ENCODE results near the gene RIOX2. TPM values are rescaled to one million over a fixed set of nuclear protein-coding genes. Genes with fewer than 3 reads are reported as not detected.

RIOX2 gene
- total RNA-seq, result 9.5 TPM
- long read RNA-seq, full-length matches to known transcripts, result 19 of 33 reads
- long read RNA-seq, partial matches to known transcripts, result 4 of 33 reads
- long read RNA-seq, other reads (novel, unspliced or antisense), result 10 of 33 reads

DNA sequence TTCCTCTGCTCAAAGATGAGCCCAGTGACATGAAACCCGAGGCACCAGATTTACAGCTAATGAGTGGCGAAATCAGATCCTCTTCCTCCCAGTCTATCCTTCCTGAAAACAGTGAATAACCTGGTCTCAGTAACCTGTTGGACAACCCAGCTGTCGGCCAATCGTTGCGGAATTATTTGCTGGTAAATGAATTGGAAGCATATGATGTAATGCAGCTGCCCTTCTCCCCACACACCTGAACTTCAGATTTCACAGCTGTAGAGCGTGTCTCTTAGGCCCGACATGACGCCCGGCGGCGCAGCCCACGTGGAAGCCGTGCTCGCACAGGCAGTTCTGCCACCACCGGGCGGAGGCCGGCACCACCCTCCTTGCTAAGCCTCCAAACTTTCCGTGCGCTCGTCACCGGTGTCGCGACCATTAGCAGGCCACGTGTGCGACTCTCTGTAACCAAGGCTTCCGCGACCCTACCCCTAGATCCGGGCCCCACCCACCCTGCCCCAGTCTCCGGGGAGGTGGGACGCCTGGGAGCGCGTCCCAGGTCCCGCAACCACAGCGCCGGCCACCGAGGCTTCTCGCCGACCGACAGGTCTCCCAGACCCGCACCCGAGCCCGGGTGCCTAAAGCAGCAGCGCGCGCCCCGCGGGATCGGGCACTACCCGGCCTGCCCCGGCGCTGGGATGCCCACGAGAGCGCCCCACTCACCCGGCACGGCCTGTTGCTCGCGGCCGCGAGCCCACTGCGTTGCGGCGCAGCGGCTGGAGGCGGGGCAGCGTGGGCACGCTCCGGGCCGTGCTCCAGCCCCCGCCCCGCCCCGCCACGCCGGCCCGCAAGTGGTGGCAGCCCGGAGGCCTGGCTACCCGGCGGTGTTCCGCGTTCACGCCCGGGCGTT is at the start of gene RIOX2:
RIOX2 (minus strand) TSS at position 753 of the 889 bp plus-strand sequence. CDS start 4,838 bp downstream, outside the sequence.
- H3K9me3 ChIP-seq (replicated peaks), result no peaks in the 10 kb centered on the region
- peak within 1 kb of the TSS; percentile 86 for H3K27ac ChIP-seq (replicated peaks)
- peak within 1 kb of the TSS; percentile 79 for H3K4me3 ChIP-seq
- DNase-seq, result peak; percentile 79
- peaks cover 34% of the 10 kb centered on the region for H3K4me1 ChIP-seq
- H3K36me3 ChIP-seq, result no peaks in the 10 kb centered on the region
- intact Hi-C loops (cut with micrococcal nuclease), result no loop called here
- TF ChIP-seq, protein P1, sequence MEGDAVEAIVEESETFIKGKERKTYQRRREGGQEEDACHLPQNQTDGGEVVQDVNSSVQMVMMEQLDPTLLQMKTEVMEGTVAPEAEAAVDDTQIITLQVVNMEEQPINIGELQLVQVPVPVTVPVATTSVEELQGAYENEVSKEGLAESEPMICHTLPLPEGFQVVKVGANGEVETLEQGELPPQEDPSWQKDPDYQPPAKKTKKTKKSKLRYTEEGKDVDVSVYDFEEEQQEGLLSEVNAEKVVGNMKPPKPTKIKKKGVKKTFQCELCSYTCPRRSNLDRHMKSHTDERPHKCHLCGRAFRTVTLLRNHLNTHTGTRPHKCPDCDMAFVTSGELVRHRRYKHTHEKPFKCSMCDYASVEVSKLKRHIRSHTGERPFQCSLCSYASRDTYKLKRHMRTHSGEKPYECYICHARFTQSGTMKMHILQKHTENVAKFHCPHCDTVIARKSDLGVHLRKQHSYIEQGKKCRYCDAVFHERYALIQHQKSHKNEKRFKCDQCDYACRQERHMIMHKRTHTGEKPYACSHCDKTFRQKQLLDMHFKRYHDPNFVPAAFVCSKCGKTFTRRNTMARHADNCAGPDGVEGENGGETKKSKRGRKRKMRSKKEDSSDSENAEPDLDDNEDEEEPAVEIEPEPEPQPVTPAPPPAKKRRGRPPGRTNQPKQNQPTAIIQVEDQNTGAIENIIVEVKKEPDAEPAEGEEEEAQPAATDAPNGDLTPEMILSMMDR (IDR thresholded peaks at IDR 0.05; ENCODE audit: borderline replicate concordance), result no peak
- H3K27me3 ChIP-seq (ENCODE audit: low read depth), result no peaks in the 10 kb centered on the region

DNA sequence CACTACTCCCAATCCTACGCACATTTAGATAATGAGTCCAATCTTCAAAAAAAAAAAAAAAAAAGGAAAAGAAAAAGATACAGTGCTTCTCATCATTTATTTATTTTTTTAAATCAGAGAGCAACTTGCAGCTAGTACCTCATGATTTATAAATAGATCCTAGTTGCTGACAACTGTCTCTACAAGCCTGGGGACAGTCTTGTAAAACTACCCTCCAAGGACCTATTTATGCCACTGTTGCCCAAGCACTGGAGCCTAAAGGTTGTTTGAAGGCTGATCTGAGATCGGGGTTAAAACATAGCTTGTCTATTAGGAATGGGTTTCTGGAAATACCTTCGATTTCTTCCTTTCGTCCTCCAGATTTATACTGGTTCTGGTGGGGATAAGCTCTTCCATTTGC is 48.2 kb upstream of the RIOX2 start:
- H3K36me3 ChIP-seq, result no peaks in the 10 kb centered on the region
- TF ChIP-seq, protein P1 (IDR thresholded peaks at IDR 0.05; ENCODE audit: borderline replicate concordance), result no peak
- no peaks in the 10 kb centered on the region for H3K27me3 ChIP-seq (ENCODE audit: low read depth)
- intact Hi-C loops (cut with micrococcal nuclease), result no loop called here
- no peak overlapping the region for H3K27ac ChIP-seq (replicated peaks)
- peaks cover 16% of the 10 kb centered on the region for H3K4me1 ChIP-seq
- no peak overlapping the region for H3K4me3 ChIP-seq
- DNase-seq, result no peak
- no peaks in the 10 kb centered on the region for H3K9me3 ChIP-seq (replicated peaks)

DNA sequence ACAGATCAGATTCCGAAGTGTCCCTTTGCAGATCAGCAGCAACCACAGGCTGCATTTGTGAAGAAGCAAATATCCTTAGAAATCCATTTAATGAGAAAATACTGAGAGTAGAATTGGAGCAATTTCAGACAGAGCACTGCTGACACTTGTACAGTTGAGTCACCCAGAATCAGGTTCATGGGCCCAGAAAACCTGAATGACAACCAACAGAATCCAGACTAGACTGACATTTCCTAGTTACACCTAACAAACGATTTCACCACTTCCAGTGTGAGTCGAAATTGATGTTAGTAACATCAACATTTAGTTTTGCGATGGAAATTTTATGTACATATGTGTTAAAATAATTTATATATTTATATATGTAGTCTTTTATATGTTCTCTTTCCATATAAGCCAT is 46.1 kb upstream of the RIOX2 start:
- Histone ChIP-seq H3K27me3 (ENCODE audit: low read depth) (no peaks in the 10 kb centered on the region), H3K36me3 (no peaks in the 10 kb centered on the region), H3K4me1 (peaks cover 27% of the 10 kb centered on the region), H3K4me3 (no peak overlapping the region), H3K27ac (replicated peaks) (no peak overlapping the region), H3K9me3 (replicated peaks) (no peaks in the 10 kb centered on the region)
- intact Hi-C loops (cut with micrococcal nuclease), result no loop called here
- TF ChIP-seq, protein P1 (IDR thresholded peaks at IDR 0.05; ENCODE audit: borderline replicate concordance), result no peak
- DNase-seq, result no peak

DNA sequence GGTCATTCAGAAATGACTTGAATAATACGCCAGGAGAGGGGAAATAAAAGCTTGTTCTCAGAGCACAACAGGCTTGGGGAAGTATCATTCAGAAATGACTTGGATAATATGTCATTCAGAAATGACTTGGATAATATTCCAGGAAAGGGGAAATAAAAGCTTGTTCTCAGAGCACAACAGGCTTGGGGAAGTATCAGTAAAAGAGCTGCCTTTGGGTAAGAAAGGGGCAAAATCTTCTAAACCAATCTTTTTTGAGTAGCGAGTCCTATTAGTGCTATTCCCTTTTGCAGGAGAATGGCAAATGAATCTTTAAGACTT is 42.0 kb upstream of the RIOX2 start:
- Histone ChIP-seq H3K36me3 (no peaks in the 10 kb centered on the region), H3K4me3 (no peak overlapping the region), H3K9me3 (replicated peaks) (no peaks in the 10 kb centered on the region), H3K27ac (replicated peaks) (no peak overlapping the region), H3K4me1 (peaks cover 10% of the 10 kb centered on the region), H3K27me3 (ENCODE audit: low read depth) (no peaks in the 10 kb centered on the region)
- TF ChIP-seq, protein P1 (IDR thresholded peaks at IDR 0.05; ENCODE audit: borderline replicate concordance), result no peak
- intact Hi-C loops (cut with micrococcal nuclease), result no loop called here
- DNase-seq, result no peak

DNA sequence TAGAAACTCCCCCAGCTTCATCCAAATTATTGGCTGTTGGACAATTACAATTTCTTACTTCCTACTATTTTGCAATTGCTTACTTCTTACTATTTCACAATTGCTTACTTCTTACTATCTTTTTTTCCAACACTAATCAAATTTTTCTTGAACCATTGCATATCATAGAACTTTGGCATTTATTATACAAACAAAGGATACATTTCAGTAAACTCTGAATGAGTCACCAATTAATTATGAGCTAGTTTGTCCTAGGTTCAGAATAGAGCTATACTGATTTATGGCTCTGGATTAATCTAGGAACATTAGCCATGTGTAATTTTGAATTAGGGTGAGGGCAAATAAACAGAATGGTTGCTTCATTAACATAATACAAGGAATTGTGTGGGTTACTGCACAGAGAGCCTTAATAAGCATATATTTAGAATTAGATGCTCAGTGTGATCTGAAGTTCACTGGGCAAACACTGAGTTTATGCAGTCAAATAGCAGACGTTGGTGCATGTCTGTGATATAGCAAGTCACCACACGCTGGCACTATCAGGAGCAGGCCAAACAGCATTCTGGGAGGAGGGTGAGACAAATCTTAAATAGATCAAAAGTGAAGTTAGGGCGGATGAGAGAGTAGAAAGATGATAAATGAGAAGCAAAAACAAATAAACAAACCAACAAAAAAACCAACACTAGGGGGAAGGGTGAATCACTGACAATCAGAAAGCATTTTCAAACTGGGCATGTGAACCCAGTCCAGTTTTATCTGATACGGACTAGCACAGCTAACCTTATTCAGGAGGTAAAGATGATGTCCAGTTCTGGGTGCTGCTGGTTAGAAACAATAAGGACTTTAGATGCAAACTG is 41.4 kb upstream of the RIOX2 start:
- TF ChIP-seq, protein P1 (IDR thresholded peaks at IDR 0.05; ENCODE audit: borderline replicate concordance), result no peak
- no peaks in the 10 kb centered on the region for H3K27me3 ChIP-seq (ENCODE audit: low read depth)
- peaks cover 10% of the 10 kb centered on the region for H3K4me1 ChIP-seq
- no peaks in the 10 kb centered on the region for H3K36me3 ChIP-seq
- H3K27ac ChIP-seq (replicated peaks), result peak overlapping the region; percentile 24
- intact Hi-C loops (cut with micrococcal nuclease), result no loop called here
- H3K4me3 ChIP-seq, result no peak overlapping the region
- H3K9me3 ChIP-seq (replicated peaks), result no peaks in the 10 kb centered on the region
- no peak for DNase-seq

Data from left ventricle myocardium inferior (tissue), 1 donor.